ENCODE measurements around the gene KIF1B. TPM values are rescaled to one million over a fixed set of nuclear protein-coding genes. Genes with fewer than 3 reads are reported as not detected.

KIF1B gene
- total RNA-seq, 1 experiment from 2014 or later, result 57.7 TPM

DNA sequence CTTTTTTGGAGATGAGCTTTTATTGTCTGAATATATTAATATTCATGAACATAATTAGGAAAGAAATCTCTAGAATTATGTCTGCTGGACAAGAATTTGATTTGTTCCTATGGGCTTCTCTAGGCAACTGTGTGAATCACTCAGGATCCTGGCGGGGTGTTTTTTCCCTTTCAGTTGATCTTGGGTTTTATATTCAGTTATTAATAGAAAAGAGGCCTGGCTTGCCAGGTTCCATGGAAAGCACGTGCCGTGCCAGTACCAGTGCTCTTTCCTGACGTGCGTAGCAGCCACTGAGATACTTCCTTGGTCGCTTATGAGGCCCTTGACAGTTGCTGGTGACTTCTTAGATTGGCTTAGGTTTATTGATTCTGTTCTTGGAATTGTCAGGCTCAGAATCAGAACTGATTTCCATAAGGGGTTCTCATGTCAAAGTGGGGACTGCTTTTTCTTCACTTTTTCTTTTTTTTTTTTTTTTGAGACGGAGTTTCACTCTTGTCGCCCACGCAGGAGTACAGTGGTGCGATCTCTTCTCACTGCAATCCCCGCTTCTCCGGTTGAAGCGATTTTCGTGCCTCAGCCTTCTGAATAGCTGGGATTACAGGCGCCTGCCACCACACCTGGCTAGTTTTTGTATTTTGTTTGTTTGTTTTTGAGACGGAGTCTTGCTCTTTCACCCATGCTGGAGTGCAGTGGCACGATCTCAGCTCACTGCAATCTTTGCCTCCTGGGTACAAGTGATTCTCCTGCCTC, 48.7 kb upstream of the KIF1B start:
- H3K79me1 ChIP-seq (ENCODE audit: insufficient read depth, low read depth, low read length, poor library complexity, severe bottlenecking), result no peaks in the 10 kb centered on the region
- no peak overlapping the region for H2BK120ac ChIP-seq (ENCODE audit: low read depth, low read length, poor library complexity, severe bottlenecking)
- H4K20me1 ChIP-seq (ENCODE audit: control insufficient read depth, insufficient read depth, insufficient read length), result no peaks in the 10 kb centered on the region
- no peak overlapping the region for H3K4me3 Mint-ChIP-seq
- no peak overlapping the region for H4K91ac ChIP-seq (ENCODE audit: insufficient read length, low read depth, low read length)
- no peak overlapping the region for H4K8ac ChIP-seq (replicated peaks; ENCODE audit: insufficient read length, low read depth, low read length)
- no peak overlapping the region for H4K5ac ChIP-seq (ENCODE audit: insufficient read length, low read depth, low read length)
- H3K27me3 Mint-ChIP-seq (ENCODE audit: low read depth), result no peaks in the 10 kb centered on the region
- H3K27me3 ChIP-seq (ENCODE audit: insufficient read depth, low read length), result no peaks in the 10 kb centered on the region
- H2AFZ ChIP-seq (ENCODE audit: low read length), result no peak overlapping the region
- TF ChIP-seq, protein P1, sequence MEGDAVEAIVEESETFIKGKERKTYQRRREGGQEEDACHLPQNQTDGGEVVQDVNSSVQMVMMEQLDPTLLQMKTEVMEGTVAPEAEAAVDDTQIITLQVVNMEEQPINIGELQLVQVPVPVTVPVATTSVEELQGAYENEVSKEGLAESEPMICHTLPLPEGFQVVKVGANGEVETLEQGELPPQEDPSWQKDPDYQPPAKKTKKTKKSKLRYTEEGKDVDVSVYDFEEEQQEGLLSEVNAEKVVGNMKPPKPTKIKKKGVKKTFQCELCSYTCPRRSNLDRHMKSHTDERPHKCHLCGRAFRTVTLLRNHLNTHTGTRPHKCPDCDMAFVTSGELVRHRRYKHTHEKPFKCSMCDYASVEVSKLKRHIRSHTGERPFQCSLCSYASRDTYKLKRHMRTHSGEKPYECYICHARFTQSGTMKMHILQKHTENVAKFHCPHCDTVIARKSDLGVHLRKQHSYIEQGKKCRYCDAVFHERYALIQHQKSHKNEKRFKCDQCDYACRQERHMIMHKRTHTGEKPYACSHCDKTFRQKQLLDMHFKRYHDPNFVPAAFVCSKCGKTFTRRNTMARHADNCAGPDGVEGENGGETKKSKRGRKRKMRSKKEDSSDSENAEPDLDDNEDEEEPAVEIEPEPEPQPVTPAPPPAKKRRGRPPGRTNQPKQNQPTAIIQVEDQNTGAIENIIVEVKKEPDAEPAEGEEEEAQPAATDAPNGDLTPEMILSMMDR (conservative IDR thresholded peaks at IDR 0.05), result no peak
- no peak overlapping the region for H3K4ac ChIP-seq (ENCODE audit: low read depth, low read length)
- H2BK20ac ChIP-seq (ENCODE audit: low read depth, low read length, poor library complexity, severe bottlenecking), result no peak overlapping the region
- no peak for DNase-seq
- no peak overlapping the region for H2BK5ac ChIP-seq (ENCODE audit: insufficient read length, low read length)
- no peaks in the 10 kb centered on the region for H3K79me2 ChIP-seq (ENCODE audit: insufficient read depth, low read length)
- H3K56ac ChIP-seq (ENCODE audit: insufficient read length, low read depth, low read length), result no peak overlapping the region
- no peaks in the 10 kb centered on the region for H3K9me3 Mint-ChIP-seq
- peaks cover 6 to 53% (median 48%) of the 10 kb centered on the region in 3 experiments; a peak in 5 of 7 replicates for H3K36me3 Mint-ChIP-seq (ENCODE audit: insufficient read depth in 1 of 3, low read depth in 3 of 3)
- H3K4me1 Mint-ChIP-seq, result no peaks in the 10 kb centered on the region
- no peak overlapping the region for H3K18ac ChIP-seq (ENCODE audit: insufficient read length, low read depth, low read length)
- WGBS (ENCODE audit: extremely low coverage, insufficient read length, low lambda C conversion rate), result no CpG with 5 or more reads among the region's 17 CpGs
- H3K9ac ChIP-seq (ENCODE audit: extremely low read depth, insufficient read length, low read length), result no peak overlapping the region
- peak overlapping the region in 1 of 3 experiments; percentile 24; a peak in 1 of 7 replicates for H3K27ac Mint-ChIP-seq
- H3T11ph ChIP-seq (ENCODE audit: low read length), result no peak overlapping the region
- no peak overlapping the region for H3K4me2 ChIP-seq (ENCODE audit: insufficient read depth, insufficient read length, low read length)
- H3K14ac ChIP-seq (ENCODE audit: insufficient read depth, low read length), result no peak overlapping the region
- H2BK15ac ChIP-seq (ENCODE audit: low read depth, low read length), result no peak overlapping the region
- no peak overlapping the region for H3K23ac ChIP-seq (ENCODE audit: insufficient read length, low read depth, low read length)
- no peak overlapping the region for H3K27ac ChIP-seq (ENCODE audit: insufficient read length, low read depth, low read length)
- no peak overlapping the region for H2BK12ac ChIP-seq (ENCODE audit: insufficient read length, low read depth, low read length)
- no peaks in the 10 kb centered on the region for H3K4me1 ChIP-seq (ENCODE audit: insufficient read depth, low read length)
- no peak overlapping the region for H2AK5ac ChIP-seq (ENCODE audit: insufficient read length, low read length)
- no peaks in the 10 kb centered on the region for H3K23me2 ChIP-seq (ENCODE audit: insufficient read length, low read depth, low read length, poor library complexity, severe bottlenecking)
- H3K9me3 ChIP-seq (ENCODE audit: control insufficient read depth, low read depth, low read length), result no peaks in the 10 kb centered on the region
